Hepatocyte (in vitro differentiated cells): ENCODE results near the gene PDE8B.

ENCODE experiments used
- CTCF ChIP-seq: fragments of 200-600 bp; sonication (generic); IDR thresholded peaks from 2 replicates; pipeline ENCODE4 v1.5.1; 2016; ENCODE audit warnings: antibody characterized with exemption, mild to moderate bottlenecking; ENCODE audit not compliant: poor library complexity
- EZH2 ChIP-seq: fragments of 200-600 bp; sonication (generic); IDR thresholded peaks from 2 replicates; pipeline ENCODE4 v1.6.1; 2016; ENCODE audit warnings: antibody characterized with exemption, mild to moderate bottlenecking, borderline replicate concordance
- EZH2phosphoT487 ChIP-seq: fragments of 200-600 bp; sonication (generic); IDR thresholded peaks from one replicate; pipeline ENCODE4 v1.6.1; 2018; ENCODE audit warnings: antibody characterized with exemption, mild to moderate bottlenecking, low read depth, moderate library complexity; ENCODE audit not compliant: unreplicated experiment, severe bottlenecking

- TF ChIP-seq CTCF (no peak), EZH2 (no peak), EZH2phosphoT487 (no peak)
These were observed 36.0 kb upstream of the PDE8B start for GRCh38 chr5:77174526-77174925.
